IMR-90 (cell line): Measurements from ENCODE around the gene TMEM135. TPM values are rescaled to one million over a fixed set of nuclear protein-coding genes. Genes with fewer than 3 reads are reported as not detected.

ENCODE experiments used
- ATAC-seq: fragments of 200-7000 bp; cut with Tn5 transposase; 2 replicates; pipeline ENCODE4 v1.9.1; 2020; ENCODE audit warnings: low read depth, mild to moderate bottlenecking, moderate library complexity
- BruUV-seq: library from RNA; stranded (reverse); fragments of 400-500 nt; replicated peaks from 2 replicates; lab custom pipeline; 2021; lab: Mats Ljungman, UMichigan
- CTCF ChIA-PET: fragments of 300-600 bp; formaldehyde crosslinking; extraction: SDS; loops from one replicate; lab custom pipeline; 2021; ENCODE audit warnings: antibody characterized with exemption; lab: Yijun Ruan, JAX
- POLR2A ChIA-PET: fragments of 300-600 bp; sonication (Branson Sonifier 250); formaldehyde crosslinking; loops from one replicate; lab custom pipeline; 2022; ENCODE audit warnings: antibody characterized with exemption; ENCODE audit not compliant: unreplicated experiment; lab: Charles Lee
- DNase-seq: peaks from one replicate; pipeline ENCODE4 v3.0.0; 2013
- H2AFZ ChIP-seq: replicated peaks from 2 replicates; pipeline ENCODE3; 2013; ENCODE audit warnings: low read length, mild to moderate bottlenecking; ENCODE audit not compliant: poor library complexity
- H2AK5ac ChIP-seq: 2 replicates; pipeline ENCODE4 v1.6.1; 2013; ENCODE audit warnings: low read depth, low read length, inconsistent platforms
- H2AK9ac ChIP-seq: replicated peaks from 2 replicates; pipeline ENCODE3; 2013; ENCODE audit warnings: mild to moderate bottlenecking, low read depth, low read length, moderate library complexity; ENCODE audit not compliant: poor library complexity
- H2BK120ac ChIP-seq: 2 replicates; pipeline ENCODE4 v1.6.1; 2013; ENCODE audit warnings: low read depth, low read length, inconsistent platforms
- H2BK15ac ChIP-seq: 3 replicates; pipeline ENCODE4 v1.6.1; 2013; ENCODE audit warnings: low read depth, low read length, inconsistent platforms
- H2BK20ac ChIP-seq: 2 replicates; pipeline ENCODE4 v1.6.1; 2013; ENCODE audit warnings: low read depth, mild to moderate bottlenecking, inconsistent platforms, low read length, moderate library complexity
- H2BK5ac ChIP-seq: 2 replicates; pipeline ENCODE4 v1.6.1; 2013; ENCODE audit warnings: mild to moderate bottlenecking, low read depth, low read length, inconsistent platforms; ENCODE audit not compliant: poor library complexity, severe bottlenecking
- H3K14ac ChIP-seq: replicated peaks from 2 replicates; pipeline ENCODE4 v1.6.1; 2013; ENCODE audit warnings: low read depth, low read length, inconsistent platforms
- H3K18ac ChIP-seq: 2 replicates; pipeline ENCODE4 v1.6.1; 2013; ENCODE audit warnings: low read depth, low read length, control low read depth
- H3K23ac ChIP-seq: 2 replicates; pipeline ENCODE4 v1.6.1; 2013; ENCODE audit warnings: low read depth, low read length, inconsistent platforms
- H3K27ac ChIP-seq: 2 replicates; pipeline ENCODE4 v1.5.1; 2013; ENCODE audit warnings: mild to moderate bottlenecking, control low read depth, low read length; ENCODE audit not compliant: insufficient read depth
- H3K27me3 ChIP-seq: 2 replicates; pipeline ENCODE4 v1.6.1; 2013; ENCODE audit warnings: low read length; ENCODE audit not compliant: control insufficient read depth, insufficient read depth
- H3K36me3 ChIP-seq: 2 replicates; pipeline ENCODE4 v1.6.1; 2013; ENCODE audit warnings: low read length, mixed read lengths; ENCODE audit not compliant: control insufficient read depth, insufficient read depth
- H3K4ac ChIP-seq: 2 replicates; pipeline ENCODE4 v1.6.1; 2013; ENCODE audit warnings: low read depth, low read length, inconsistent platforms
- H3K4me1 ChIP-seq: 2 replicates; pipeline ENCODE4 v1.6.1; 2013; ENCODE audit warnings: low read length, mixed read lengths; ENCODE audit not compliant: control insufficient read depth, insufficient read depth
- H3K4me2 ChIP-seq: 2 replicates; pipeline ENCODE4 v1.6.1; 2013; ENCODE audit warnings: low read depth, mild to moderate bottlenecking, control low read depth, low read length, moderate library complexity
- H3K4me3 ChIP-seq: 2 replicates; pipeline ENCODE4 v1.5.1; 2013; ENCODE audit warnings: low read depth, mild to moderate bottlenecking, control low read depth, low read length, moderate library complexity; ENCODE audit not compliant: insufficient read depth
- H3K56ac ChIP-seq: 2 replicates; pipeline ENCODE4 v1.6.1; 2013; ENCODE audit warnings: low read length, inconsistent platforms; ENCODE audit not compliant: insufficient read depth; ENCODE audit errors: extremely low read depth
- H3K79me1 ChIP-seq, 2 experiments: 2 replicates each; pipeline ENCODE4 v1.6.1; 2013; ENCODE audit warnings: low read length in 2 of 2, inconsistent platforms in 1 of 2, low read depth in 1 of 2
- H3K9ac ChIP-seq: 2 replicates; pipeline ENCODE4 v1.6.1; 2013; ENCODE audit warnings: low read depth, low read length, control low read depth
- H3K9me1 ChIP-seq: 2 replicates; pipeline ENCODE4 v1.6.1; 2013; ENCODE audit warnings: low read length, inconsistent platforms; ENCODE audit not compliant: insufficient read depth
- H3K9me3 ChIP-seq: 2 replicates; pipeline ENCODE4 v1.6.1; 2013; ENCODE audit warnings: low read length; ENCODE audit not compliant: control insufficient read depth, insufficient read depth
- H4K20me1 ChIP-seq: 2 replicates; pipeline ENCODE4 v1.6.1; 2013; ENCODE audit warnings: low read length, inconsistent platforms; ENCODE audit not compliant: insufficient read depth
- H4K5ac ChIP-seq: 2 replicates; pipeline ENCODE4 v1.6.1; 2013; ENCODE audit warnings: mild to moderate bottlenecking, low read depth, low read length, control low read depth
- H4K8ac ChIP-seq, 2 experiments: 2 replicates each; pipeline ENCODE4 v1.6.1; 2013; ENCODE audit warnings: low read depth in 2 of 2, low read length in 2 of 2, control low read depth in 1 of 2, inconsistent platforms in 1 of 2
- H4K91ac ChIP-seq: 2 replicates; pipeline ENCODE4 v1.6.1; 2013; ENCODE audit warnings: low read depth, low read length, inconsistent platforms; ENCODE audit not compliant: insufficient read depth
- BHLHE40 ChIP-seq: fragments of 150-350 bp; IDR thresholded peaks from 2 replicates; pipeline ENCODE4 v1.6.1; 2016; ENCODE audit warnings: mild to moderate bottlenecking, low read depth, low read length
- CEBPB ChIP-seq: IDR thresholded peaks from 2 replicates; pipeline ENCODE4 v1.6.1; 2012; ENCODE audit warnings: low read depth, low read length, improper control_type of control experiment
- CHD1 ChIP-seq: IDR thresholded peaks from 2 replicates; pipeline ENCODE4 v1.6.1; 2012; ENCODE audit warnings: low read depth, low read length, improper control_type of control experiment
- CTCF ChIP-seq: conservative IDR thresholded peaks from 2 replicates; pipeline ENCODE4 v1.5.1; 2012; ENCODE audit warnings: mild to moderate bottlenecking, low read depth, low read length, improper control_type of control experiment
- ELK1 ChIP-seq: fragments of 150-350 bp; IDR thresholded peaks from 2 replicates; pipeline ENCODE4 v1.6.1; 2016; ENCODE audit warnings: low read depth, mild to moderate bottlenecking, low read length, moderate library complexity, borderline replicate concordance
- FOS ChIP-seq: fragments of 150-350 bp; IDR thresholded peaks from 2 replicates; pipeline ENCODE4 v1.6.1; 2016; ENCODE audit warnings: low read depth, low read length
- MAFK ChIP-seq: IDR thresholded peaks from 2 replicates; pipeline ENCODE4 v1.6.1; 2012; ENCODE audit warnings: low read depth, low read length, improper control_type of control experiment
- MAZ ChIP-seq: IDR thresholded peaks from 2 replicates; pipeline ENCODE4 v1.6.1; 2012; ENCODE audit warnings: low read depth, mild to moderate bottlenecking, low read length, improper control_type of control experiment, moderate library complexity, borderline replicate concordance
- MXI1 ChIP-seq: IDR thresholded peaks from 2 replicates; pipeline ENCODE4 v1.6.1; 2012; ENCODE audit warnings: low read depth, mild to moderate bottlenecking, low read length, moderate library complexity, borderline replicate concordance
- NFE2L2 ChIP-seq: fragments of 150-350 bp; IDR thresholded peaks from 2 replicates; pipeline ENCODE4 v1.6.1; 2016; ENCODE audit warnings: low read depth, mild to moderate bottlenecking, low read length
- POLR2A ChIP-seq: IDR thresholded peaks from 2 replicates; pipeline ENCODE4 v1.6.1; 2012; ENCODE audit warnings: mild to moderate bottlenecking, low read depth, low read length
- RAD21 ChIP-seq: IDR thresholded peaks from 2 replicates; pipeline ENCODE4 v1.6.1; 2012; ENCODE audit warnings: low read length, improper control_type of control experiment
- RCOR1 ChIP-seq: IDR thresholded peaks from 2 replicates; pipeline ENCODE4 v1.6.1; 2012; ENCODE audit warnings: mild to moderate bottlenecking, low read length, improper control_type of control experiment; ENCODE audit not compliant: insufficient replicate concordance
- RFX5 ChIP-seq: IDR thresholded peaks from 2 replicates; pipeline ENCODE4 v1.8.0; 2012; ENCODE audit warnings: low read depth, mild to moderate bottlenecking, low read length, moderate library complexity
- SMC3 ChIP-seq: fragments of 150-350 bp; IDR thresholded peaks from 2 replicates; pipeline ENCODE4 v1.6.1; 2016; ENCODE audit warnings: low read depth, mild to moderate bottlenecking, antibody characterized with exemption, low read length, moderate library complexity
- USF2 ChIP-seq: fragments of 150-350 bp; IDR thresholded peaks from 2 replicates; pipeline ENCODE4 v1.6.1; 2017; ENCODE audit warnings: mild to moderate bottlenecking, antibody characterized with exemption, low read length, low read depth
- WGBS, 2 experiments: methylation state at CpG; one replicate each; pipeline versions ENCODE4 v1.1.5 to v1.1.7; 2013; ENCODE audit warnings: missing lambda C conversion rate in 2 of 2; ENCODE audit not compliant: insufficient read length in 1 of 2; ENCODE audit errors: extremely low coverage in 2 of 2; 5-methylcytosine and 5-hydroxymethylcytosine counted together
- dilution Hi-C: fragments of 300-500 bp; cut with HindIII; formaldehyde crosslinking; loops from one replicate; pipeline ENCODE4 v1.14.3; 2018; ENCODE audit warnings: low sequenced_read_pairs; ENCODE audit not compliant: unreplicated experiment
- in situ Hi-C: fragments of 300-500 bp; cut with MboI; formaldehyde crosslinking; loops from 3 replicates; pipeline ENCODE4 v1.14.3; 2019; ENCODE audit warnings: low sequenced_read_pairs, inconsistent platforms, mixed read lengths
- intact Hi-C: fragments of 100-400 bp; cut with micrococcal nuclease; formaldehyde crosslinking; loops from 2 replicates; pipeline ENCODE4 v1.10.0; 2022
- polyA plus RNA-seq, 3 experiments: library from polyadenylated mRNA; depleted of rRNA; stranded (reverse); fragments of >200 nt; gene quantifications; 2 replicates each; pipeline ENCODE4 v1.2.3, GENCODE V29; 2012; ENCODE audit warnings: low replicate concordance in 1 of 3
- total RNA-seq: library from RNA; depleted of rRNA; stranded (reverse); fragments of >200 nt; gene quantifications from 2 replicates; pipeline ENCODE4 v1.2.3, GENCODE V29; 2012

TMEM135 gene
- total and polyA plus RNA-seq, 2 of the 4 experiments (the other 2 are of a cell fraction) = 3.9 to 5.9 TPM

GRCh38 chr11:87076260-87076783 is 38.6 kb downstream of the TMEM135 start:
- no peak for TF ChIP-seq MXI1
- TF ChIP-seq CEBPB = no peak
- no peak for TF ChIP-seq RAD21
- TF ChIP-seq USF2 = no peak
- no peak for TF ChIP-seq CHD1
- no peak for TF ChIP-seq POLR2A
- no peak for TF ChIP-seq SMC3
- TF ChIP-seq RCOR1 = no peak
- TF ChIP-seq BHLHE40 = no peak
- TF ChIP-seq FOS = no peak
- no peak for TF ChIP-seq MAFK
- no peak for TF ChIP-seq ELK1
- no peak for TF ChIP-seq RFX5
- no peak for TF ChIP-seq NFE2L2
- TF ChIP-seq MAZ = no peak
- TF ChIP-seq CTCF = no peak
- no peak overlapping the region for H2BK5ac ChIP-seq
- no peak overlapping the region for H2BK120ac ChIP-seq
- ChIA-PET CTCF (no interaction called here), POLR2A (no interaction called here)
- no peaks in the 10 kb centered on the region for H3K4me1 ChIP-seq
- no peak overlapping the region for H3K23ac ChIP-seq
- no peaks in the 10 kb centered on the region for H3K27me3 ChIP-seq
- no peak overlapping the region for H3K56ac ChIP-seq
- H2BK20ac ChIP-seq = no peak overlapping the region
- no peak overlapping the region for H3K18ac ChIP-seq
- no peak overlapping the region for H3K14ac ChIP-seq
- H4K91ac ChIP-seq = no peak overlapping the region
- dilution Hi-C loops (no loop called here), intact Hi-C loops (no loop called here), in situ Hi-C loops (no loop called here)
- no peak overlapping the region for H4K8ac ChIP-seq
- no peak overlapping the region for H3K9ac ChIP-seq
- no peak overlapping the region for H2AK5ac ChIP-seq
- no peak overlapping the region for H3K27ac ChIP-seq
- no peak overlapping the region for H3K4me3 ChIP-seq
- DNase-seq (no peak), ATAC-seq (no peak)
- H3K79me1 ChIP-seq = no peaks in the 10 kb centered on the region; a peak in 1 of 4 replicates
- H3K36me3 ChIP-seq = peaks cover 16% of the 10 kb centered on the region; the same call in 1 of the 2 replicates
- no peaks in the 10 kb centered on the region for H4K20me1 ChIP-seq
- no peak overlapping the region for H3K4me2 ChIP-seq
- H2AK9ac ChIP-seq = no peak overlapping the region
- H3K9me1 ChIP-seq = no peaks in the 10 kb centered on the region
- no TSS peak for BruUV-seq
- no peak overlapping the region for H2AFZ ChIP-seq
- 50% methylated on average over 2 of the region's 3 CpGs; no CpG with 5 or more reads in 1 of the 2 experiments for WGBS, 2 experiments
- no peak overlapping the region for H3K4ac ChIP-seq
- H2BK15ac ChIP-seq = no peak overlapping the region
- H3K9me3 ChIP-seq = no peaks in the 10 kb centered on the region
- H4K5ac ChIP-seq = no peak overlapping the region
